NCI-H748 (cell line): ENCODE measurements around the gene PRF1.

Experiments
- DNase-seq: peaks from one replicate; lab custom pipeline; 2025; ENCODE audit not compliant: unreplicated experiment; lab: John Stamatoyannopoulos, UW

PRF1 gene

DNA sequence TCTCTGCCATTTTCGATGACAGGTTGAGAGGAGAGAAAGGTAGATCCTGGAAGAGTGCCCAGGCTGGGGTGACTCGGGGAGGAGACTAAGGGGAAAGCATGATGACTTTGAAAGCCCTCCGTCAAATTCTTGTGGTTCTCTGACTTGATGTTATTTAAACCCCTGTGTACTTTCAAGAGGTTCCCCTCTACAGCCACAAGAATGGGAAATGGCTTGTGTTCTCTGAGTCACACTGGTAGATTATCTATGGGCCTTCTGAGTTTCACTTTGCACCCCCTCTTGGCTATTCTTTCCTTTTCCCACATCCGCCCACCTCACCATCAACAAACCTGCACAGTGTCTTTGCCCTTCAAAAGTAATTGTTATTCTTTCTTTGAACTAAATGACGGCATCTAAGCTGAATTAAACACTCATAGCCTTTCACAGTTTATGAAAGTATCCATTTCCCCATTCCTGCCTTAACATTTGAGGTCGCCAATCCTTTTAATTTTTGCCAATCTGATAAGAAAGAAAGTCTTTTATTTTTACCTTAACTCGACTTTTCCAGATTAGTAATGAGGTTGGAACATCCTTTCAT, 24.1 kb downstream of the PRF1 start:
- no peak for DNase-seq

DNA sequence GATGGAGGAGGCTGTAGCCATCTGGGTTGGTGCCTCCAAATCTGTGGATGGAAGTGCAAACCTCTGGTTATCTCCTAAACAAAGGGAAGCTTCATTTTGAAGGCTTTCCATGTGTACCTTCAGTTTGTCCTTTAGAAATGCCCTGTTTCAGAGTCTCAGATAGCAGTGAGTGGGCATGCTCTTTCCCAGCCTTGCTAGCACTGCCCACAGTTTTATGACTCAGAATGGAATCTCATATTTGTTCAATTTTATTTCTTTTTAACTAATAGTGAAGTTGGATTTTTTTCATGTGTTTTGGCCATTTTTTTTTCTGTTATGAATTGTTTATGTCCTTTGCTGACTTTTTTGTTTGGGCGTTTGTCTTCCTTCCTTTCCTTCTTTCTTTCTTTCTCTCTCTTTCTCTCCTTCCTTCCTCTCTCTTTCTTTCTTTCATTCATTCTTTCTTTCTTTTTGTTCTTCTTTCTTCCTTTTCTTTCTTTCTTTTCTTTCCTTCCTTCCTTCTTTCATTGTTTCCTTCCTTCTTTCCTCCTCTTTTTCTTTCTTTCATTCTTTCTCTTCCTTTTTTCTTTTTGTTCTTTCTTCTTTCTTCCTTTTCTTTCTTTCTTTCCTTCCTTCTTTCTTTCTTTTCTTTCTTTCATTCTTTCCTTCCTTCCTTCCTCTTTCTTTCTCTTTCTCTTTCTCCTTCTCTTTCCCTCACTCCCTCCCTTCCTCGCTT, 25.6 kb downstream of the PRF1 start:
- no peak for DNase-seq

DNA sequence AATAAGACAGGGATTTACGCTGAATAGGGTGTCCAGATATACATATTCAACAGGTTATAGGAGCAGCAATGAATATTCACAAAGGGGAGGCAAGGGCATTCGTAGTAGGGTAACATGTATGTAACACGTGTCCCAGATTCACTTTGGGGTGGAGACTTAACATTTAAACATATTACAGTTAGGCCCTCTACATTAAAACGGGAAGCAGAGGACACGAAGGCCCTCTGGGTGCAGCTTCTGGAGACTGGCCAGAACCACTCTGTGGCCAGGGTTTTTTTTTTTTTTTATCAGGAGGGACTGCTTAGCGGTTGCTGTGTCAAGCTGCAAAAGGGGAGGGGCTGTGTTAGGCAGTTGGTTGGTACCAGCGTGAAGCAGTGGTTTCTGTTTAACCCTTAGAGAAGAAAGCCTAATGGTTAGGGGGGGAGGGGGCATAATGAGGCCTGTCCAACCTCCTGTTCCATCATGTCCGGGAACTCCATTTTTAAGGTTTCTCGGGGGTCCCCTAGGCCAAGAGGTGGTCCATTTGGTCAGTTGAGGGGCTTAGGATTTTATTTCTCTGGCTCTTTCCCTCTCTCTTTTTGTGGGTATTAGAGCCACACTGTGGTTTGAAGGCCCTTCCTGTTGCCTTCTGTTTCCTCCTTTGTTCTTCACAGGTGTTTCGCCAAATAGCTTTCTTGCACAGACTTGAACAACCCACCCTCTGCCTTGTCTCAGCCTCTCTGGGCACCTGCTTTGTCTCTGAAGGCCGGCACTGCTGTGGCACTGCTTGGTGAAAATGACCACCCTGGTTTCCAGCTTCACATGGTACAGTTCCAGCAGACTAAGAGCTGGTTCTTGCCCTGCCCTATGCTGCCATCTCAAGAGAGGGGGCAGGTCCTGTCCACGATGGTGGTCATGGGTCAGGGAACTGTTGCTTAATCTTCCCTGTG, 26.4 kb downstream of the PRF1 start:
- peak; percentile 5 for DNase-seq

DNA sequence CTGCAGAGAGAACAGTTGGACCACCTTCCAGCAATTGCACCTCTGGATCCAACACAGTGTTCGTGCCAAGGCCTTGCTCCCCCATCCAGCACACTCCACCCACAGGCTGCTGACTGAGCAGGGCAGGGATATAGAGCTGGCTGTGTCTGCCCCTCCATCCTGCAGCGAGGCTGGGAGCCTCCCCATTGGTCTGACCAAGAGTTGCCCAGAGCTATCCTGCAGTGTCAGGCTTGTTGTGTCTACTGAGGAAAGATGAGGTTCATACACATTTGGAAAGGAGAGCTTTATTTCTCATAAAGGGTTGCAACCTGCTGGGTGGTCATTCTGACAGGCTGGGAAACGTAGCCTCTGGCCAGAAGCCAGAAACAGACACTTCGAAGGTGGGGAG, 27.1 kb downstream of the PRF1 start:
- no peak for DNase-seq

DNA sequence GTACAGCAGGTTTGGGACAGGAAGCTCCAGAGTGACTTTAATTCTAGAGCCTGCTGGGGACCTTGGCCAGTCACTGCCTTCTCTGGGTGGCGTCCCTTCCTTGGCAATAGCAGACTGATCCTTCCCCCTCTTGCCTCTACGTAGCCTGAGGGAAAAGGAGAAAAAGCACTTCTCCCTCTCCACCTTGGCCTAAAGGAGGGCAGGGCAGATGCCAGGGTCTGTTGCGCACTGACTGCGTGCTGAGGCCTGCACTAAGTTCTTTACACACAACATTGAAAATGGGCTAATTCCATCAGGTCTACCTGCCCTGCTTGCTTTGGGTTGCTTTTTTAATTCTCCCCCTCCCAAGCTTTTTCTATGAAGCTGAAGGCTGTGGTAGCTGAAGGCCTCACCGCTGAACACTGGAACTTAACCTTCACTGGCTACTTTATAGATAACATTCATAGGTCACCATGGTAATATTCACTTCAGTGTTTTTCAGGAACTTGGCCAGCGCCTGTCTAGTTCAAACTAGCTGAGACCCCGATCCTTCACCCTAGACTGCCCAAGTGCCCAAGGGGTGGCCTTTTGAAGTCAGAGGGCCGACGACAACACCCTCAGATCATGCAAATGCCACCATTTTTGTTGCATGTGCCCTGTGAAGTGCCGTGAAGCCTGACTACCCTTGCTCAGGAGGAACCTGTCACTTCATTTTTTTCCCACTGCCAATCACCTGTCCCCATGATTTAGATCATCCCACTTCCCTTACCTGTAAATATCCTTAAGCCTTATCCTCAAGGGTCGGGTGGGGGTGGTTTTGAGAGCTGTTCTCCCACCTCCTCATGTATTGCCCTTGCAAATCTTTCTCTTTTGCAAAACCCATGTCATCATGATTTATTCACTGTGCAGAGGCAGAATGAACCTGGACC, 28.7 kb downstream of the PRF1 start:
- no peak for DNase-seq

DNA sequence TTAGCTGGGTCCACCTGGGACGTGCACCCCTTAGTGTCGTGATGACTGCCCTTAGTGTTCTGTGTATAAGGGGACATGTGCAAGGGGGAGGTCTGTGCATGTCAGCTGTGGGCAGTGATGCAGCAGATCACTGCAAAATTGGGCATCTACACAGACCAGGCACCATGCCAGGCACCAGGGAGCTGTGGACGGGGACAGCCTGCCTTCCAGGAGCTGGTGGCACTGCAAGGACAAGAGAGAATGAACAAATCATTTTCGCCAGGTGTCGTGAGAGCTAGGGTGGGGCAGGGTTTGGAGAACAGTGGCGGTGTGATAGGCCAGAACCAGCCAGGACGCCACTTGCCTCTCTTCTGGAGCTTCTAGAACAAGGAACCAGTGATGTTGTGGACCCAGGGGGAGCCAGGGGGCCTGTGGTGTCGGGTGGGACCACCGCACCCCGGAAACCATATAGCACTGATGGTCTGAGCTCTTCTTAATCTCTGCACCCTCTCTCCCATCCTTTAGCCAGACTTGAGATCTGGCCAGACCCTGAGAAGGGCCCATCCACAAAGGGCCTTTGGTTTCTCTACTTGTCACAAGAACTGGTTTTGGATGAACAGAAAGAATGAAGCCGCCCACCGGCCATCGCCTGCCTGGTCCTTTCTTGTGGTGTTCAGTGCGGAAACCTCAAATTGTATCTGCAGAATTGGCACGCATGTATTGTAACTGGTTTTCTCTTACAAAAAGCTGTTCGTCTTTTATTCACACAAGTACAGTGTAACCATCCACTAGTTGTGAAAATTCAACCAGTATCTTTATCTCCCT, 30.7 kb downstream of the PRF1 start:
- DNase-seq: no peak

DNA sequence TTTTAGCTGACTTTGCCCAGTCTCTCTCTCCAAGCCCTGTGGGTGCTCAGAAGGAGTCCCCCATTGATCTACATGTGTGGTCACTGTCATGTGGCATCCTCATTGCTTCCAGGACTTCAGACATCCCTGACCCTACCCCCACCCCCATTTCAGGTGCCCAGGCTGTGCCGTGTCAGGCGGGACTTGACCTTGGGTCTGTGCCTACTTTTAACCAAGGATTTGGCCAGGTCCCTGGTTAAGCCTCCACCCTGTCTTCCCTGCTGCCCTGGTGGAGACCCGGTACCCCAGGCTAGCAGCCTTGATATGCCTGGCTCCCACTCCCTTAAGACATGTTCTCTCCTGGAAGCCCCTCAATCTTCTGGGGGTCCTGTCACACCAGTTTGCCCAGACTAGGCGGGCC, 31.3 kb downstream of the PRF1 start:
- no peak for DNase-seq

DNA sequence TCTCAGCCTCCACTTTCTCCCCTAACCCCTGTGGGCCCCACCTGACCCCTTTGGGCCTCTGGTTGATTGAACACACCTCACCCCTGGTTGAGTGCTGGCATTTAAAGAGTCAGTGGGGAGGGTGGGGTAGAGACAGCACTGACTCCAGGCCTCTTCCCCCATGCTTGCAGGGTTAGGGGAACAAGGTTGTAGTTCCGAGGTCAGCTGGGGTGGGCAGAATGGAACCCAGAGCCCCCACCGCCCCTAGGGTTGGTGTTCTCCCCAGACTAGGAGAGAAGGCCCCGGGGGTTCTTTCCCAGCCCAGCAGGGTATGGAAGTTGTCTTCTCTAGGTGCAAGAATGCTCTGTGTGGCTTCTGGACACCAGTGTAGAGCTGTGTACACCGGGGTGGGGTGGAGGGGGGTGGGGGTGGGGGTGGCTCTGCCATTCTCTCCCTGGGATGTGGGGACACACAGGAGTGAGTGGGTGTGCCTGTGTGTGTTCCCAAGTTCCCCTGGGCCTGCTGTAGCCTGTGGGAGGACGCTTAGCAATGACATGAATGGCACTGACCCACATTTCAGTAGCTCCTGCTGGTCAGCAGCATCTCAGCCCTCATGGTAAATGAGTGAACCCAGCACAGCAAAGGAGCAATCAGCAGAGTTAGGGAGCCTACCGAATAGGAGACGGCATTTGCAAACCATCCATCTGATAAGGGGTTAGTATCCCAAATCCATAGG, 33.6 kb downstream of the PRF1 start:
- no peak for DNase-seq

DNA sequence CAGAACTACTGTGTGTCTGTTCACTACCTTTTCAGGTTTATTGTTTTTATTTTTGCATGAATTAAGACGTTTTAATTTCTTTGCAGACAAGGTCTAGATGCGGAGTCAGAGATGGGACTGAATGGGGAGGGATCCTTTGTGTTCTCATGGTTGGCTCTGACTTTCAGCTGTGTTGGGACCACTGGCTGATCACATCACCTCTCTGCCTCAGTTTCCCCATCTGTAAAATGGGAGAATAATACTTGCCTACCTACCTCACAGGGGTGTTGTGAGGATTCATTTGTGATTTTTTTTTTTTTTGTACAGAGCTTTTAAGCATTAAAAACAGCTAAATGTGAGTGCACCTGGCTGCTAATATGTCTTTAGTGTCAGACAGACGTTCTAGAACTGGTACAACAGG, 34.4 kb downstream of the PRF1 start:
- no peak for DNase-seq

DNA sequence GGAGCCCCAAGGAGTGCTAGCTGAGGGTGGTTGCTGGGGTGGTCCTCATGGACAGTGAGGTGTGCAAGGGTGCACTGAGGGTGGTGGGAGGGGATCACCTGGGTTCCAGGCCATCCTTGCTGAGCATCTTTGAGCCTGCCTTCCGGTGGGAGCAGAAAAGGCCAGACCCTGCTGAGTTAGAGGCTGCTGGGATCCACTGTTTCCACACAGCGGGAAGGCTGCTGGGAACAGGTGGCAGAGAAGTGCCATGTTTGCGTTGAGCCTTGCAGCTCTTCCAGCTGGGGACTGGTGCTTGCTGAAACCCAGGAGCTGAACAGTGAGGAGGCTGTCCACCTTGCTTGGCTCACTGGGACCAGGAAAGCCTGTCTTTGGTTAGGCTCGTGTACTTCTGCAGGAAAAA, 34.9 kb downstream of the PRF1 start:
- DNase-seq: peak; percentile 17

DNA sequence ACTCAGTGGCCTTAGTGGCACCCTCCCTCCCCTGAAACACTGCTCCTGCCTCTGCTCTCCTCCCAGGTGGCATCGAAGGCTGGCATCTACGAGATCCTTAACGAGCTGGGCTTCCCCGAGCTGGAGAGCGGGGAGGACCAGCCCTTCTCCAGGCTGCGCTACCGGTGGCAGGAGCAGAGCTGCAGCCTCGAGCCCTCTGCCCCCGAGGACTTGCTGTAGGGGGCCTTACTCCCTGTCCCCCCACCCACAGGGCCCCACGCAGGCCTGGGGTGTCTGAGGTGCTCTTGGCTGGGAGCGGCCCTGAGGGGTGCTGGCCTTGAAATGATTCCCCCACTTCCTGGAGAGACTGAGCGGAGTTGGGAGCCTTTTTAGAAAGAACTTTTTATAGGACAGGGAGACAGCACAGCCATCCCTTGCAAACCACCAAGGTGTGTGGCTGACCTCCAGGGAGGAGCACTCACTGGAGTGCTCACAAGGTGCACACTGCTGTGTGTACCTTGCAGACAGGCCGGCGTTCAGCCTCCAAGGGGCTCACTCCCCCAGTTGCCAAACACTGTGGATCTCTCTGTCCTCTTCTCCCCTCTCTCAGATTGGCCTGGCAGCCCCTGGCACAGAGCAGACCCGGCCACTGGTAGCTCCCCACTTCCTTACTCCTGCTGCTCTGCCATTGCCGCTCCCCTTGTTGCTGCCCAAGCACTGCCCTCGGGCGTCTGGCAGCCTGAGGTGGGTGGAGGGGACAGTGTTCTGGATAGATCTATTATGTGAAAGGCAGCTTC, 35.8 kb downstream of the PRF1 start:
- DNase-seq: no peak

DNA sequence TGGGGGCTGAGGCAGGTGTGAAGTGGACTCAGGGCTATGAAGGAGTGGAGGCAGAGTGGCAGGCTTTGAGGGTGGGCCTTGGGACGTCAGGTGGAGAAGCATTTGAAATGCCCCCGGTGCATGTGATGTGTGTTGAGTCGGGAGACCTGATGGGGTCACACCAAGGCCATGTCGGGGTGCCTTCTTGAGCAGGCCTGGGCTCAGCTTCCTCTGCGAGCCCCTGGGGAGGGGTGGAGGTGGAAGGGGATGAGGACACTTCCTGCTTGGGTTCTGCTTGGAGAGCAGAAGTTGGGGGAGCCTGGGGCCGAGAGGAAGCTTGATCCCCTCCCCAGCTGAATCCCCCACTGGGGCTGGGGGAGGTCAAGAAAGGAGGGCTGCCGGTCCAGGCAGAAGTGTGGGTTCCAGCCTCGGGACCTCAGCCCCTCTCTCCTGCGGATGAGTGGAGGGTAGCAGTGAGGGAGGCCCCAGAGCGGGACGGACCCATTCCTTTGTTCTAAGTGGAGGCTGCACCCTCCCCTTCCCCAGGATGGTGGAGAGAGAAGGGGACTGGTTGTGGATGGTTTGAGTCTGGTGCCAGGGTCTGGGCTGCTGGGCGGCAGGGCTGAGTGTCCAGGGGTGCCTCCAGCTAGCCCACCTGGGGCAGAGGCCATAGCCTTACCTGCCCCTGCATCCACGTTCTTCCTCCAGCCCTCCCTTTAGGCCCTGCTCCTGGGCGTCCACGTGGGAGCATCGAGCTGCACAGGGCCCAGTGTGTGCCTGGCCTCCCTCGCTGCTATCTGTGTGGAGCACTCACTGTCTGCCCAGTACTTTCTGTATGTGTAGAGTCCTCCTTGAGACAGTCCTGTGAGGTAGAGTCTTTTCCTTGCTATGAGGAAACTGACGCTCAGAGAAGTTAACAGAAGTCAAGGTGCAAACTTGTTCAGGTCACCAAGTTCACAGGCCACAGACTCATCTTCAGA, 36.7 kb downstream of the PRF1 start:
- no peak for DNase-seq

DNA sequence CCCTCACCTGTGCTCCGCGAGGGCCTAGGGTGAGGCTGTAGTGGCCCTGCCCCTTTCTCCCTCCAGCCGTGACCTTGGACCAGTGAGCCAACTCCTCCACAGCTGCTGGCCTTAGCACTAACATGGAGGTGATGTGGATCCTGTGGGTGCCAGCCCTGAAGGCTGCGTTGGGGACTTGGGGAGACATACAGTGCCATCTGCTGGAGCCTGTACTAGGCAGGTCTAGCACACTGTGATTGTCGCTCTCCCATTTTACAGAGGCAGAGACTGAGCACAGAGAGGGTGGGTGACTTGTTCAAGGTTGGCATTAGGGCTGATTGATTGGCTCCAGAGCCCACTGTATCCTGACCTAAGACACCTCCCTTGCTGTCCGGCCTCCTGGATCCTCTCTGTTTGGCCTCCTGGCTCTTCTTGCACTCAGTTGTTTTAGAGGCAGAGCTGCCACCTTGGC, 37.6 kb downstream of the PRF1 start:
- no peak for DNase-seq

DNA sequence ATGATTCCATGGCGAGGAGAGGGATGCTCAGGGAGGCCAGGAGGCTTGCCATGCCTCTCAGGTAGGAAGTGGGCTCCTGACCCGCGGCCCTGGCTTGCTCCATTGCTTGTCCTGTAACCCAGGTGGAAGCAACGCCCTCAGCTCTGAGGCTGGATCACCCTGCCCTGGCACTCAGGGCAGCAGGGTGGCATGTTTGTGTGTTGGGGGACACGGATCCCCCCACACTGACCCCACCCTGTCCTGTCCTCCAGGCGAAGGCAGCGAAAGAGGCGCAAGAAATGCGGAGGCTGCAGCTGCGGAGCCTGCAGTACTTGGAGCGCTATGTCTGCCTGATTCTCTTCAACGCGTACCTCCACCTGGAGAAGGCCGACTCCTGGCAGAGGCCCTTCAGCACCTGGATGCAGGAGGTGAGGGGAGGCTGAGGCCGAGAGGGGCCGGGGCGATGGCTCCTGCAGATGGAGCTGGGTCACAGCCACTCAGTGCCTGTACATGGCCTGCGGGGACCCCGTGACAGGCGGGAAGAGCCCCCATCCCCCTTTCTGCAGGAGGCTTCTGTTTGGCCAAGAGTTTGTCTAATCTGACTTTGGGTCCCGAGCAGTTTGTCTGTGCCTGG, 38.3 kb downstream of the PRF1 start:
- no peak for DNase-seq

DNA sequence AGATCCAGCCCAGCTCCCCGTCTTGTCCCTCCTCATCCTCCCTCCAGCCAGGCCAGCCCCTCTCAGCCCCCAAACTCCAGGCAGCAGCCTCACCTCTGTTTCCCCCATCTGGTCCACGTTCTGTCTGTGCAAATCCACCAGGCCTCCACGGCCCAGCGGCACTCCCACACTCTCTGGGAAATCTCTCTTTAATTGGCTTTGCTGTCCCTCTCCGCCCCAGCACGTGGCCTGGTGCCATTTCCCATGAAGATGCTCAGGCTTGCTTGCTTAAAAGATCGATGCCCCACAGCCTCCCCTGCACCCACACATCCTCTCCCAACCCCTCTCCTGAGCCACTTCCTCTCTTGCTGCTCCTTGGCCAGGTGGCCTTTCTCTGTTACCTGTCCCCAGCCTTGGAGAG, 39.3 kb downstream of the PRF1 start:
- DNase-seq: no peak

DNA sequence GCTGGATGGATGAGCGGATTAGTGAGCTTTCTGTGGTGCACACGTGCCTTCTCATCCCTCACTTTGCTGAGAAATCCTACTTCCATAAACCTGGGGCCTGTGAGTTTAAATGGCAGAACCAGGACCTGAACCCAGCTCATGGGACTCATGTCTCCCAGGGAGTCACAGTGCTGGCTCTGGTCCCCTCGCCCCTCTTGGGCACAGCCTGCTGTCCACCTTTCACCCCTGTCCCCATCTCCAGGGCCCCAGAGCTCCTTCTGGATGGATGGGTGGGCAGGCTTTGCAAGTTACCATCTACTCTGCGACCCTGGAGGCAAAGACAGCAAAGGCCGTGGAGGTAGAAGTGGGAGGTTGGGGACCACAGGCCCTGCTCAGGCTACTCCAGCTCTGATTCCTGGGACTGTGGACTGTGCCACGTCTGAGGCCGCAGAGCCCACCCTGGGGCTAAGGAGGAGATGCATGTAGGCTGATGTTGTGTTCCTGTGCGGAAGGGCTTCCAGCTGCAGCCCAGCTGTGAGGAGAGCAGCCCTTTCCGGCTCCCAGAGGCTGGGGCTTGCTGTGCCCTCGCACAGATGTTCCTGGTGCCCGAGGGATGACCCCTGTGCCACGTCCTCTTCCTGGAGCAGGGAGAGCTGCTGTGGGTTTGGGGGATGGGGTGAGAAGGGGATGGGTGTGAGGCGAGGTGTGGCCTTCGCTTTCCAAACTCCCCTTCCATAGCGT, 40.3 kb downstream of the PRF1 start:
- no peak for DNase-seq

DNA sequence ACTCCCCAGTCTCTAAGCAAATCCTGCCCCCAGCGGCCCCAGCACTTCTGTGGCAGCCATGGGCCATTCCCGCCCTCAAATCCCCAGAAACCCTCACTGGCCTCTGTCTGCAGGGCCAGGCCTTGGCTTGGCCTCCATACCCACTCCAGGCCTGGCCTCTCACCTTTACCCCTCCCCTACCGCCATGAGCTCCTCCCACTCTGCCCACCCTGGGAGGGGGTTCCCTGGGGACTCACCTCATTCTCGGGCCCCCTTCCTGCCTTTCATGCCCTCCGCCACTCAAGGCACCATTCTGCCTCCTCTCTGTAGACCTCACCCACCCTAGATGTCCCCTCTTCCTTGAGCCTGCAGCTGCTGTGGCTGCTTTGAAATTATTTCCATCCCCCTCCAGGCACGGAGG, 41.0 kb downstream of the PRF1 start:
- DNase-seq: no peak
